Testis (tissue), 2 donors: ENCODE measurements around the gene ADAMTS18.

Source experiments
- CTCF ChIP-seq, 3 experiments: fragments of 450-650 bp in 2 of 3; fragments of 200-600 bp in 1 of 3; sonication (generic) in 1 of 3; IDR thresholded peaks; one replicate each; pipeline ENCODE4 v1.5.1; 2016 to 2019; ENCODE audit warnings: antibody characterized with exemption in 3 of 3, mild to moderate bottlenecking in 2 of 3, moderate library complexity in 1 of 3
- POLR2A ChIP-seq: fragments of 450-650 bp; IDR thresholded peaks from one replicate; pipeline ENCODE4 v1.6.1; 2017; ENCODE audit warnings: antibody characterized with exemption, mild to moderate bottlenecking, moderate library complexity

DNA sequence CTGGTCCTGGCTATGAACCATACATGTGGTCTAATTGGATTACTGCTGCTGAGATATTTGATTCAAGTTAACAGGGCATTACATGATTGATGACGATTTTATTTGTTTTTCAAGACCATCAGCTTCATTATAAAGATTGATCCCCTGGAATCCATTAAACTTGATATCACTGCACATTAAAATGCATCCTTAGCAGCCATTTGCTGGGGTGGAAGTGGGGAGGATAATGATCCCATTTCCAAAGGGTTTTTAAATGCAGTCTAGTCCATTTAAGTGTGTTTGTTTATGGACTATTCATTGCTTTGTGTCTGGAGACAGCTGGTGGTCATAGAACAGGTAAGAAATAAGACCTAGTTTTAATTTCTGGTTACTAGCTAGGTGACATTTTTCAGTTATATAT, 40.9 kb downstream of the ADAMTS18 start:
- TF ChIP-seq POLR2A (no peak), CTCF (IDR thresholded peaks at IDR 0.05) (no peak)
